ENCODE results near the gene MGAT3.

The MGAT3 gene

DNA sequence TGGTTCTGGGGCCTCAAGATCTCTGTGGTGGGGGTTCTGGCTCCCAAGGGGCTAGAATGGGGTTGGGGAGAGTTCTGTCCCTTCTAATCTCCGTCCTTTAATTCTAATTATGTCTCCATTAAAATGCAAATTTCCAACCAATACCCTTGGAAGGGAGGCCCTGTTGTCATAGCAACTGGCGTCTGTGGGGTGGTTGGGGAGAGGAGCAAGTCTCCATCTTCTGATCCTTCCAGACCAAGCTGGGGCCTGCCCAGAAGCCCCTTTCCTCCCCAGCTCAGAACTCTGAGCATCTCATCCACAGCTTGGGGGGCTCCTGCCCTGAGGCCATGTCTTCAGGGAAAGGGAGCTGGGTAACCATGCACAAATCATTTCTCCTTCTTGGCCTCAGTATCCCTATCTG, 81.2 kb downstream of the MGAT3 start:
- Histone ChIP-seq H4K20me1 (ENCODE audit: insufficient read depth, low read length) (no peaks in the 10 kb centered on the region), H3K27me3 (replicated peaks; ENCODE audit: insufficient read depth, low read length) (no peaks in the 10 kb centered on the region; the same call in 1 of the 2 replicates), H2AFZ (ENCODE audit: low read length) (no peak overlapping the region), H3K4me2 (ENCODE audit: low read depth, low read length) (no peak overlapping the region), H3K9me3 (replicated peaks; ENCODE audit: insufficient read depth, low read length) (no peaks in the 10 kb centered on the region), H3F3A (ENCODE audit: insufficient read depth, low read length) (no peaks in the 10 kb centered on the region), H3K9me2 (replicated peaks; ENCODE audit: insufficient read depth, low read length) (no peaks in the 10 kb centered on the region), H3K27ac (ENCODE audit: low read length) (no peak overlapping the region), H3K4me1 (ENCODE audit: low read length) (peaks cover 4% of the 10 kb centered on the region; the same call in 1 of the 2 replicates), H3K9ac (ENCODE audit: low read length) (no peak overlapping the region), H3K36me3 (replicated peaks; ENCODE audit: insufficient read depth, low read length) (no peaks in the 10 kb centered on the region), H3K79me2 (ENCODE audit: low read length) (no peaks in the 10 kb centered on the region), H3K4me3 (ENCODE audit: low read length) (no peak overlapping the region)
- TF ChIP-seq, protein P1, sequence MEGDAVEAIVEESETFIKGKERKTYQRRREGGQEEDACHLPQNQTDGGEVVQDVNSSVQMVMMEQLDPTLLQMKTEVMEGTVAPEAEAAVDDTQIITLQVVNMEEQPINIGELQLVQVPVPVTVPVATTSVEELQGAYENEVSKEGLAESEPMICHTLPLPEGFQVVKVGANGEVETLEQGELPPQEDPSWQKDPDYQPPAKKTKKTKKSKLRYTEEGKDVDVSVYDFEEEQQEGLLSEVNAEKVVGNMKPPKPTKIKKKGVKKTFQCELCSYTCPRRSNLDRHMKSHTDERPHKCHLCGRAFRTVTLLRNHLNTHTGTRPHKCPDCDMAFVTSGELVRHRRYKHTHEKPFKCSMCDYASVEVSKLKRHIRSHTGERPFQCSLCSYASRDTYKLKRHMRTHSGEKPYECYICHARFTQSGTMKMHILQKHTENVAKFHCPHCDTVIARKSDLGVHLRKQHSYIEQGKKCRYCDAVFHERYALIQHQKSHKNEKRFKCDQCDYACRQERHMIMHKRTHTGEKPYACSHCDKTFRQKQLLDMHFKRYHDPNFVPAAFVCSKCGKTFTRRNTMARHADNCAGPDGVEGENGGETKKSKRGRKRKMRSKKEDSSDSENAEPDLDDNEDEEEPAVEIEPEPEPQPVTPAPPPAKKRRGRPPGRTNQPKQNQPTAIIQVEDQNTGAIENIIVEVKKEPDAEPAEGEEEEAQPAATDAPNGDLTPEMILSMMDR (IDR thresholded peaks at IDR 0.05; ENCODE audit: low read length): no peak
- no peak for TF ChIP-seq EZH2 (optimal IDR thresholded peaks at IDR 0.05; ENCODE audit: low read depth, low read length)
- no peak for TF ChIP-seq EZH2phosphoT487 (IDR thresholded peaks at IDR 0.05; ENCODE audit: low read length)
- no peak for DNase-seq

All from MM.1S (cell line).